Epithelial cell of proximal tubule (primary cell): ENCODE measurements around the gene ATP10A. TPM values are rescaled to one million over a fixed set of nuclear protein-coding genes. Genes with fewer than 3 reads are reported as not detected.
A peak's percentile ranks its signal among the peaks of the same experiment; 100 is the strongest.
"Not testable (repeated sequence)": the region's sequence is repeated elsewhere in the genome, so short reads cannot be mapped to it uniquely, and the experiment has no call there.

Experiments
- DNase-seq: peaks from one replicate; pipeline ENCODE4 v3.0.0-alpha.2; 2011; ENCODE audit warnings: low read depth
- H3K4me3 ChIP-seq: 2 replicates; pipeline ENCODE4 v1.5.1; 2011; ENCODE audit warnings: low read depth, mild to moderate bottlenecking, low read length
- CTCF ChIP-seq: conservative IDR thresholded peaks from 2 replicates; pipeline ENCODE4 v1.5.1; 2012; ENCODE audit warnings: low read depth, mild to moderate bottlenecking, low read length
- total RNA-seq: library from RNA; depleted of rRNA; stranded (reverse); fragments of >200 nt; gene quantifications from 2 replicates; pipeline ENCODE4 v1.2.3, GENCODE V29; 2015

ATP10A gene
- total RNA-seq, 1 donor from 2014 or later, result 13.0 TPM

- no peak for DNase-seq
- peak overlapping the region; percentile 77 for H3K4me3 ChIP-seq
- TF ChIP-seq CTCF, result no peak
These were observed 2.0 kb downstream of the ATP10A start for GRCh38 chr15:25860885-25861866.

DNA sequence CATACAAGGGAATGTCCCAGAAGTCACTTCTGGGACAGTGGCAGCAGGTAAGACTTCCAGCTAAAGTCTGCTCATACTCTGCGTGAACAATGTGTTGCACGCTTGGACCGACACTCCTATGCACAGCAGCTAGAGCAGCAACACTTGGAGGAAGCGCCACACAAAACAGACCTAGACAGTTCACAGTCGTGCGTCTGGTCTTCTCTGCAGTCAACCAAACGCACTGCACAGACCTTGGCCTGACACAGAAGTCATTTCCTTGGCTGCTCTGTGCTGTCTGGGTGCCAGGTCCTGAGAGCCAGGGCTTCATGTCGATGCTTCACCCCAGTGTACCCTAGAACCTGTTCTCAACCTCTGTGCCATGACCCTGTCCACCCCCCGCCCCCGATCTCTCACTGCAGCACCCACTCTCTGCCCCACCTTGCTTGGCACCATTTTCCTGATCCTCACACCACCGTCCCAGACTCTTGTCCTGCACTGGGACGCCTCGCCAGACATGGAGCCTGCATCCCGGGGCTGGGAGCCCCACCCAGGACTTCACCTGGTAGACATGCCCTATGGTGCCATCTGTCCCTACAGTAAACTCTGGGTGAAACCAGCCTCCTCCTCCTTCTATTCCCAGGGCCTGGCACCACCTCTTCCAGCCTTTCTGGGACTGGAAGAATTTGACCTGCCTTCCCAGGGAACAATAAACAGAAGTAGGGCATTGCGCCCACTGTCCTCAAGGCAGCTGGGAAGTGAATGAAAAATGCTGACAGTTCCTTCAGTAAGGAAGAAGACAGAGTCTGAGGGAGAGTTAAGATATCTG is 3.1 kb downstream of the ATP10A start:
- no peak for TF ChIP-seq CTCF
- H3K4me3 ChIP-seq, result no peak overlapping the region
- DNase-seq, result no peak

DNA sequence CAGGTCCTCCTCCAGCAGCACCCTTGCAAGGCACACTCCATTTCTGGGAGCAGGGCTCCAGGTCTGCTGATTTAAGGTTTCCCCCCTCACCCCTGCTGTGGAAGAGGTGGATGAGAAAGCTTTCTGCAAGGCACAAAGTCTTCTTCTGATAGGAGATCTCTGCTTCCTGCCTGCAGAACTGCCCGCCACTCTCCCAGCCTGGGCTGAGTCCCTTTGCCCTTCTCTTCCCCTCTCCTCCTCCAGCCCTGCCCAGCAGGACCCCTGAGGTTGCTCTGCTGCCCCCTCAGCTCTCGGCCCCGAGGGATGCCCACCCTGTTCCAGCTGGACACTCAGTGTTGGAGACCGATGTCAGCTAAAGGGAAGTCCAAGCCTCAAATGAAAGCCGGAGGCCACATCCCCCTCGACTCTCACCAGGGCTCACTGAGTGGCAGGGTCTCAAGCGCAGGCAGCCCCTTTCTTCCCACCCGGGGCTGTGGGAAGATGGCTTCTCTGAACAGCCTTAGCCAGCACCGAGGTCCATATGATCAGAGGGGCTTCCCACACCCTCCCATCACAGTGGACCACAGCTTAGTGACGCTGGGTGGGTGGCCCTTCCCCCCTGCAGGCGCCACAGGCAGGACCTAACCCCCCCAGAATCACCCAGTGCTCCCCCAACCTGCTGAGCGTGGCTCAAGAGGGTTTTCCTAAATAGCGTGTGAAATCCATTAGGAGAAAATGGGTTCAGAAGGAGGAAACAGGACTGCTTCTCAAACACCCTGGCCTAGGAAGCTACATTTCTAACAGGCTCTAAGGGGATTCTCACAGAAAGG is 4.0 kb downstream of the ATP10A start:
- TF ChIP-seq CTCF, result no peak
- no peak overlapping the region for H3K4me3 ChIP-seq
- DNase-seq, result no peak

DNA sequence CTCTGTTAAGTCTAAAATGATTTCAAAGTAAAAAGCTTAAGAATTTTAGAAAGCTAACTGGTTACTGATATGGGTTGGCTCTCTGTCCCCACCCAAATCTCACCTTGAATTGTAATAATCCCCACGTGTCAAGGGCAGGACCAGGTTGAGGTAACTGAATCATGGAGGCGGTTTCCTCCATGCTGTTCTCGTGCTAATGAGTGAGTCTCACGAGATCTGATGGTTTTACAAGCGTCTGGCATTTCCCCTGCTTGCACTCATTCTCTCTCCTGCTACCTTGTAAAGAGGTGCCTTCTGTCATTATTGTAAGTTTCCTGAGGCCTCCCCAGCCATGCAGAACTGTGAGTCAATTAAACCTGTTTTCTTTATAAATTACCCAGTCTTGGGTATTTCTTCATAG is 7.1 kb downstream of the ATP10A start:
- DNase-seq, H3K4me3 ChIP-seq: not testable (repeated sequence)

- TF ChIP-seq CTCF, result peak; percentile 5
- no peak for DNase-seq
These were observed 10.2 kb downstream of the ATP10A start for GRCh38 chr15:25852661-25853524.

DNA sequence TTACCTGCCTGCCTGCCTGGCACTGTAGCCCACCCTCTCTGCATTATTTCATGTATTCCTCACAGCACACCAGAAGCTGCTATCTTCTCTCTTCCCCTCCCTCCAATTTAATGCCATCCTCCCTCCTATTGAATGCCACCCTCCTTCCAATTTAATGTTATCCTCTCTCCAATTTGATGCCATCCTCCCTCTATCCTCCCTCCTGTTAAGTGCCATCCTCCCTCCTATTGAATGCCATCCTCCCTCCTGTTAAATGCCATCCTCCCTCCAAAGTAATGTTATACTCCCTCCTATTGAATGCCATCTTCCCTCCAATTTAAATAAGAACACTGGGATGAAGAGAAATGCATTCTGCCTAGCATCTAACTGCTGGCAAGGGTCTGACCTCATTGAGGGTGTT is 11.1 kb downstream of the ATP10A start:
- no peak for DNase-seq
- H3K4me3 ChIP-seq, result no peak overlapping the region
- TF ChIP-seq CTCF, result no peak

More at GRCh38 chr15:25852661-25853524, 10.2 kb downstream of the ATP10A start:
- H3K4me3 ChIP-seq, result no peak overlapping the region
